ENCODE results near the gene CLPX. TPM values are rescaled to one million over a fixed set of nuclear protein-coding genes. Genes with fewer than 3 reads are reported as not detected.

The CLPX gene
- total RNA-seq, 2 donors from 2014 or later: 36.2 to 41.2 TPM

- H3K4me1 ChIP-seq (replicated peaks): no peaks in the 10 kb centered on the region
- no peaks in the 10 kb centered on the region for H3K36me3 ChIP-seq
- TF ChIP-seq CTCF (IDR thresholded peaks at IDR 0.05): no peak
- no peak overlapping the region for H3K27ac ChIP-seq
- no peak for DNase-seq (ENCODE audit: low spot score)
- H3K4me3 ChIP-seq: no peak overlapping the region
- no peaks in the 10 kb centered on the region for H3K27me3 ChIP-seq (replicated peaks; ENCODE audit: insufficient read depth)
- intact Hi-C loops (cut with DNase I): no loop called here
- H3K9me3 ChIP-seq: no peaks in the 10 kb centered on the region
- WGBS: 100% methylated on average over 3 of the region's 3 CpGs
Measured at GRCh38 chr15:65226221-65226620, 41.1 kb upstream of the CLPX start.

- DNase-seq (ENCODE audit: low spot score): no peak
- Histone ChIP-seq H3K27ac (no peak overlapping the region), H3K36me3 (no peaks in the 10 kb centered on the region), H3K4me1 (replicated peaks) (no peaks in the 10 kb centered on the region), H3K4me3 (no peak overlapping the region), H3K27me3 (replicated peaks; ENCODE audit: insufficient read depth) (no peaks in the 10 kb centered on the region), H3K9me3 (no peaks in the 10 kb centered on the region)
- intact Hi-C loops (cut with DNase I): no loop called here
- TF ChIP-seq CTCF (IDR thresholded peaks at IDR 0.05) (no peak), POLR2A (IDR thresholded peaks at IDR 0.05) (no peak), POLR2AphosphoS5 (IDR thresholded peaks at IDR 0.05) (no peak)
- 88% methylated on average over 6 of the region's 6 CpGs for WGBS
Measured at GRCh38 chr15:65223996-65224395, 38.9 kb upstream of the CLPX start.

GRCh38 chr15:65222891-65223290, 37.7 kb upstream of the CLPX start:
- no peak for DNase-seq (ENCODE audit: low spot score)
- TF ChIP-seq POLR2AphosphoS5 (IDR thresholded peaks at IDR 0.05): no peak
- WGBS: 89% methylated on average over 4 of the region's 4 CpGs
- Histone ChIP-seq H3K27ac (no peak overlapping the region), H3K9me3 (no peaks in the 10 kb centered on the region), H3K36me3 (no peaks in the 10 kb centered on the region), H3K4me3 (no peak overlapping the region), H3K27me3 (replicated peaks; ENCODE audit: insufficient read depth) (no peaks in the 10 kb centered on the region), H3K4me1 (replicated peaks) (no peaks in the 10 kb centered on the region)
- intact Hi-C loops (cut with DNase I): no loop called here

GRCh38 chr15:65221697-65222096, 36.6 kb upstream of the CLPX start:
- 91% methylated on average over 2 of the region's 2 CpGs for WGBS

GRCh38 chr15:65219137-65219536, 34.0 kb upstream of the CLPX start:
- no peak for DNase-seq (ENCODE audit: low spot score)
- Histone ChIP-seq H3K9me3 (no peaks in the 10 kb centered on the region), H3K27ac (no peak overlapping the region), H3K4me3 (no peak overlapping the region), H3K4me1 (replicated peaks) (no peaks in the 10 kb centered on the region), H3K27me3 (replicated peaks; ENCODE audit: insufficient read depth) (no peaks in the 10 kb centered on the region), H3K36me3 (no peaks in the 10 kb centered on the region)
- intact Hi-C loops (cut with DNase I): no loop called here
- TF ChIP-seq CTCF (IDR thresholded peaks at IDR 0.05): no peak
- no peak for TF ChIP-seq POLR2AphosphoS5 (IDR thresholded peaks at IDR 0.05)
- TF ChIP-seq POLR2A (IDR thresholded peaks at IDR 0.05): no peak
- 95% methylated on average over 3 of the region's 3 CpGs for whole genome bisulfite sequencing

More at GRCh38 chr15:65221697-65222096, 36.6 kb upstream of the CLPX start:
- H3K4me3 ChIP-seq: no peak overlapping the region
- H3K27me3 ChIP-seq (replicated peaks; ENCODE audit: insufficient read depth): no peaks in the 10 kb centered on the region
- intact Hi-C loops (cut with DNase I): no loop called here
- no peak for TF ChIP-seq POLR2A (IDR thresholded peaks at IDR 0.05)
- no peak for TF ChIP-seq POLR2AphosphoS5 (IDR thresholded peaks at IDR 0.05)
- TF ChIP-seq CTCF (IDR thresholded peaks at IDR 0.05): no peak
- no peaks in the 10 kb centered on the region for H3K4me1 ChIP-seq (replicated peaks)
- no peaks in the 10 kb centered on the region for H3K9me3 ChIP-seq
- H3K27ac ChIP-seq: no peak overlapping the region
- DNase-seq (ENCODE audit: low spot score): no peak
- no peaks in the 10 kb centered on the region for H3K36me3 ChIP-seq

Data from prostate gland (tissue), 2 donors.